GM13977 (cell line): ENCODE data around the gene BRMS1L.

ENCODE experiments used
- DNase-seq: peaks from one replicate; pipeline ENCODE4 v3.0.0; 2012; ENCODE audit warnings: low spot score
- in situ Hi-C: fragments of 300-500 bp; cut with MboI; formaldehyde crosslinking; loops from one replicate; pipeline ENCODE4 v1.12.0; 2022; ENCODE audit warnings: low sequenced_read_pairs, low pct_unique_long_range_greater_than_20kb, mixed read lengths, inconsistent platforms; ENCODE audit not compliant: unreplicated experiment
- TF ChIP-seq, protein P1 (sequence below): IDR thresholded peaks from 2 replicates; pipeline ENCODE4 v1.5.1; 2012; ENCODE audit warnings: mild to moderate bottlenecking, control low read depth; ENCODE audit not compliant: insufficient read depth; ENCODE audit errors: extremely low read depth, missing control alignments

The BRMS1L gene

GRCh38 chr14:35797796-35798195 lies 28.3 kb upstream of the BRMS1L start:
- in situ Hi-C loops, result no loop called here
- no peak for DNase-seq
- TF ChIP-seq, protein P1, sequence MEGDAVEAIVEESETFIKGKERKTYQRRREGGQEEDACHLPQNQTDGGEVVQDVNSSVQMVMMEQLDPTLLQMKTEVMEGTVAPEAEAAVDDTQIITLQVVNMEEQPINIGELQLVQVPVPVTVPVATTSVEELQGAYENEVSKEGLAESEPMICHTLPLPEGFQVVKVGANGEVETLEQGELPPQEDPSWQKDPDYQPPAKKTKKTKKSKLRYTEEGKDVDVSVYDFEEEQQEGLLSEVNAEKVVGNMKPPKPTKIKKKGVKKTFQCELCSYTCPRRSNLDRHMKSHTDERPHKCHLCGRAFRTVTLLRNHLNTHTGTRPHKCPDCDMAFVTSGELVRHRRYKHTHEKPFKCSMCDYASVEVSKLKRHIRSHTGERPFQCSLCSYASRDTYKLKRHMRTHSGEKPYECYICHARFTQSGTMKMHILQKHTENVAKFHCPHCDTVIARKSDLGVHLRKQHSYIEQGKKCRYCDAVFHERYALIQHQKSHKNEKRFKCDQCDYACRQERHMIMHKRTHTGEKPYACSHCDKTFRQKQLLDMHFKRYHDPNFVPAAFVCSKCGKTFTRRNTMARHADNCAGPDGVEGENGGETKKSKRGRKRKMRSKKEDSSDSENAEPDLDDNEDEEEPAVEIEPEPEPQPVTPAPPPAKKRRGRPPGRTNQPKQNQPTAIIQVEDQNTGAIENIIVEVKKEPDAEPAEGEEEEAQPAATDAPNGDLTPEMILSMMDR, result no peak

DNA sequence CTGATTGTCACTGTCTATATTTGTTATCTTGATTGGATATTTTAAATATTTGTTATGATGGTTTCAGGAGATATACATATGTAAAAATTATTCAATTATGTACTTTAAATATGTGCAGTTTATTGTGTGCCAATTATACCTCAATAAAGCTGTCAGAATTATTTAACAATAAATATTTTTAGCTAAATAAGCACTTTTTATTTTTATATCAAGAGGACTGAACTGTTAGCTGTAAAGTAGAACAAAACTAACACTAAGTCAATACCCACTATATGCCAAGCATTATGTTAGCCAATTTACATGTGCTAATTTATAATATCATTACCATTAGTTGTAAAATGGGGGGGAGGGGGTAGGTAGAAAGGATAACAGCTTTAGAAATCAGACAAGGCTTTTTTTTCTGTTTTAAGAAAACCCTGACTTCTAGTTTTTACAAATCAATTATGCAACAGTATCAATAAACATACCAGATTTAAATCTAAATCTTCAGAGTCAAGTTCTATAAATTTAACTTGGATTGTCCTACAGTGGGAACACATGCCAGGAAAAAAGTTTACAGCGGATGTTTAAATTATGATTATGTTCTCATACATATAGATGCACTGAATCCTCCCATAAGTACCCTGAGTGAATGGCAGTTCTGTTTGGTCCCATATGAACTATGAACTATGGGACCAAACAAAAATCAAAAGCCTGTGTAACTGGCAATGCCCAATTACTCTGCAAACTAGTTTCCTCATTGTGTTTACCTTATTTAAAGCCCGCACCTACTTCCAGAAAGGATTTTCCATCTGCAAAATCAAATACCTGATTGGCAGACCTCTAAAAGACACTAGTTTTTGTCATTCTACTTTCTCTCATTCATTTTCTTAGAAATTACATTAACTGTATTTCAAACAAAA lies 19.9 kb upstream of the BRMS1L start:
- in situ Hi-C loops, result loop anchor here (25.0 kb wide), 2 partner anchors 369 to 669 kb away; no protein-coding TSS in a partner anchor
- TF ChIP-seq, protein P1, result no peak
- no peak for DNase-seq

DNA sequence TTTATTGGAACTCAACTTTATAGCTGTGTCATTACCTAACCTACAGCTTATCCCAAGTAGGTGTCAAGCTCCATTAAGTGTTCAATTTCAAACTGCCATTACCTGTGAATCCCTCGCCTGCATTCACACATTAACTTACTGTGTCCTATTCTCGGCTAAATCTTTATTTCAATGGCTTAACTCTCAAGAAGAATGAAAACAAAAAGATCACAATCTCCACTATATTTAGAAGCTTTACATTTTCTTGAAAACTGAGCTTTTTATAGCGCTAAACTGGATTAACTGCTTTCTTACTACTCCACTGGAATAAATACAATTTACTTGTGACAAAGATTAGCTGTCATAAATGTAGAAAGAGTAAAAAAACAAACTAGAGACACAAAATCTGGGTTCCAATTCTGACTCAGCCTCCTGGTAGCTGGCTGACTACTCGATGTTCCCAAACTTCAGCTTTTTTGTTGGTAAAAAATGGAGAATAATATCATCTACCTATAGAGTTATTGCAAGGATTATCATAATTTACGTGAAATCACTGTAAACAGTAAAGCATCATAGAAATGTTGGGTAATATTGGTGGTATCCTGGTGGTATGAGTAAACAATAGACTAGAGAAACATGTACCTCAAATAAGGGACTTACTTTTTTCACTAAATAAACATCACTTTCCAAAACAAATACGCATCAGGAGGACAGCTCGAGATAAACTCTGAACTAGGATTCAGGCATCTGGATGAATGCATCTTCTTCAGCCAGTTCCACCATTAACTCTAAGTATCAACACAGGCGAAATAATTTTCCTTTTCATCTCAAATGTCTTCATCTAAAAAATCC lies 18.8 kb upstream of the BRMS1L start:
- no peak for DNase-seq
- in situ Hi-C loops, result loop anchor here (25.0 kb wide), 2 partner anchors 370 to 670 kb away; no protein-coding TSS in a partner anchor
- TF ChIP-seq, protein P1, result no peak

DNA sequence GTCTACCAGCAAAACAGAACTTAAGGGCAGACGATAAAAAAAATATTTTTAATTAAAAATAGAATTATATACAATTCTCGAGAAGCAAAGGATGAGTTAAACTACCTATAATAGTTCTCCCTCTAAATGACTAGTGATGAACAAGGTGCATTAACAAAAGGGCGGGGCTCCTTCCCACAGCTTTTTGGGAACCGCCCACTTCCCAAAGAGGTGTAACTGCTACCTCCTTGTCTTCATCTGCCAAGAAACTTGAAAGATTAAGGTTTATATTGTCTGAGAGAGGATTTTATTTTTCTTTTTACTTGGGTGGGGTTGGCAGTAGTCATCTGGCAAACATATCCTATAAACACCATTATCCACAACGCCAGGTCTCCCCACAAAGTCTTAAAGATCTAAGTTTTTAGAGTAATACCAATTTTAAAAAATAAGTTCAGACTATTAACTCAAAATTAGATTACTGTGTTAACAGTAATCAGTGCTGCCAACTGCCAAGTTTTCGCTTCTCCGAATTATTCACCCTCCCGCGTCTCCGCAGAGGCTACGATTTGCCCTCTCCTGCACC lies 18.0 kb upstream of the BRMS1L start:
- no peak for DNase-seq
- in situ Hi-C loops, result loop anchor here (25.0 kb wide), 2 partner anchors 371 to 671 kb away; no protein-coding TSS in a partner anchor
- TF ChIP-seq, protein P1, result no peak

DNA sequence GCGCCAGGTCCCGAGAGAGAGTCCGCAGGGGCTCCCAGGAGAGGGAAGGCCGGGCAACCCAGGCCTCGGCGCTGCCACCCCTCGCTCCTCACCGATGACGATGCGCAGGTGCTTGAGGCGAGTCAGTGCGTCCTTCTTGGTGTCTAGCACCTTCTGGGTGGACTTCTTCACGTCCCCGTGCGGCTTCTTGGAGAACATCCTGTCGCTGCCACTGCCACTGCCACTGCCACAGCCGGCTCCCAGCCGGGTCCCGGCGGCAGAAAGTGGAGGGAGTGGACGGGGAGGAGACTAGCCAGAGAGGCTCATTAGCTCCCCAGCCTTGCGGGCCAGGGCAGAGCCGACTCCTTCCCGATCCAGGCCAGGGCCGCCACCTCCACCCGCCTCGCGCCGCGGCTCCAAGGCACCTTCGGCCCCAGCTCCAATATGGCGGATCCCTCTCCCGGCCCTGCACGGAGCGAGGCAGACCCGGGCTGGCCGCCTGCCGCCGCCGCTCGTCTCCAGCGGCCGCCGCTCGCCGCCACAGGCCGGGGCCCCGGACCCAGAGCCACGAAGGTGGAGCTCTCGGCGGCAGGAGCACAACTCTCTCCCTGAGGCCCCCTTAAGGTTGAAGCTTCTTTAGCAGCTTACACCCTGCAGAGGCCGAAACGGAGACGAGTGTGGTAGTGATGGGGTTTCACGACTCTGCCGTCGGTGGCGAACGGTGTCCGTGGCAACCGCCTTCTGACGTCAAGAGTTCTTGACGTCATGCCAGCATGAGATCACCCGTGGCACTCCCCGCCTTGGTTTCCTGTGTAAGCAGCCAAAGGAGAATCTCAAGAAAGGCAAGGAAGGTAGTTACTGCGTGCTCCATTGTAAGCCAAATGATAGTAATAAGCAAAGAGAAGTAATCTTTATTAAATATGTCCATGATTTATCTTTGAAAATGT lies 17.2 kb upstream of the BRMS1L start, which contains the start of gene RALGAPA1:
RALGAPA1 (minus strand) TSS at position 658 of the 926 bp plus-strand sequence; CDS start at position 198, 460 bp downstream.
- in situ Hi-C loops, result loop anchor here (25.0 kb wide), 2 partner anchors 372 to 672 kb away; no protein-coding TSS in a partner anchor
- DNase-seq, result peak; percentile 91
- TF ChIP-seq, protein P1, result peak; percentile 50
